ENCODE measurements around the gene FUT7. TPM values are rescaled to one million over a fixed set of nuclear protein-coding genes. Genes with fewer than 3 reads are reported as not detected.

The FUT7 gene
- total RNA-seq, 1 donor from 2014 or later = 0.13 TPM

GRCh38 chr9:137013571-137013940 is 18.3 kb downstream of the FUT7 start:
- no peak overlapping the region for H3K4me3 Mint-ChIP-seq (ENCODE audit: unreplicated experiment)
- TF ChIP-seq, protein P1, sequence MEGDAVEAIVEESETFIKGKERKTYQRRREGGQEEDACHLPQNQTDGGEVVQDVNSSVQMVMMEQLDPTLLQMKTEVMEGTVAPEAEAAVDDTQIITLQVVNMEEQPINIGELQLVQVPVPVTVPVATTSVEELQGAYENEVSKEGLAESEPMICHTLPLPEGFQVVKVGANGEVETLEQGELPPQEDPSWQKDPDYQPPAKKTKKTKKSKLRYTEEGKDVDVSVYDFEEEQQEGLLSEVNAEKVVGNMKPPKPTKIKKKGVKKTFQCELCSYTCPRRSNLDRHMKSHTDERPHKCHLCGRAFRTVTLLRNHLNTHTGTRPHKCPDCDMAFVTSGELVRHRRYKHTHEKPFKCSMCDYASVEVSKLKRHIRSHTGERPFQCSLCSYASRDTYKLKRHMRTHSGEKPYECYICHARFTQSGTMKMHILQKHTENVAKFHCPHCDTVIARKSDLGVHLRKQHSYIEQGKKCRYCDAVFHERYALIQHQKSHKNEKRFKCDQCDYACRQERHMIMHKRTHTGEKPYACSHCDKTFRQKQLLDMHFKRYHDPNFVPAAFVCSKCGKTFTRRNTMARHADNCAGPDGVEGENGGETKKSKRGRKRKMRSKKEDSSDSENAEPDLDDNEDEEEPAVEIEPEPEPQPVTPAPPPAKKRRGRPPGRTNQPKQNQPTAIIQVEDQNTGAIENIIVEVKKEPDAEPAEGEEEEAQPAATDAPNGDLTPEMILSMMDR (IDR thresholded peaks at IDR 0.05) = no peak
- H3K27ac Mint-ChIP-seq (ENCODE audit: unreplicated experiment) = no peak overlapping the region
- no peaks in the 10 kb centered on the region for H3K27me3 Mint-ChIP-seq (ENCODE audit: unreplicated experiment)
- H3K9me3 Mint-ChIP-seq (ENCODE audit: unreplicated experiment) = no peaks in the 10 kb centered on the region
- H3K36me3 Mint-ChIP-seq (ENCODE audit: unreplicated experiment) = peaks cover 3% of the 10 kb centered on the region
- no peak for DNase-seq (ENCODE audit: extremely low spot score, unreplicated experiment)
- no peaks in the 10 kb centered on the region for H3K4me1 Mint-ChIP-seq (ENCODE audit: unreplicated experiment)

- no peak overlapping the region for H3K4me3 Mint-ChIP-seq (ENCODE audit: unreplicated experiment)
- H3K27ac Mint-ChIP-seq (ENCODE audit: unreplicated experiment) = no peak overlapping the region
- no peak for DNase-seq (ENCODE audit: extremely low spot score, unreplicated experiment)
- no peaks in the 10 kb centered on the region for H3K27me3 Mint-ChIP-seq (ENCODE audit: unreplicated experiment)
- no peaks in the 10 kb centered on the region for H3K9me3 Mint-ChIP-seq (ENCODE audit: unreplicated experiment)
- H3K36me3 Mint-ChIP-seq (ENCODE audit: unreplicated experiment) = peaks cover 3% of the 10 kb centered on the region
- TF ChIP-seq, protein P1 (IDR thresholded peaks at IDR 0.05) = no peak
- no peaks in the 10 kb centered on the region for H3K4me1 Mint-ChIP-seq (ENCODE audit: unreplicated experiment)
Observed at GRCh38 chr9:137012694-137013570, 19.0 kb downstream of the FUT7 start.

GRCh38 chr9:137011907-137012675 is 19.8 kb downstream of the FUT7 start:
- Mint-ChIP-seq H3K9me3 (ENCODE audit: unreplicated experiment) (no peaks in the 10 kb centered on the region), H3K27me3 (ENCODE audit: unreplicated experiment) (no peaks in the 10 kb centered on the region), H3K27ac (ENCODE audit: unreplicated experiment) (no peak overlapping the region), H3K4me1 (ENCODE audit: unreplicated experiment) (no peaks in the 10 kb centered on the region), H3K4me3 (ENCODE audit: unreplicated experiment) (no peak overlapping the region), H3K36me3 (ENCODE audit: unreplicated experiment) (peaks cover 3% of the 10 kb centered on the region)
- TF ChIP-seq, protein P1 (IDR thresholded peaks at IDR 0.05) = no peak
- DNase-seq (ENCODE audit: extremely low spot score, unreplicated experiment) = no peak

- DNase-seq (ENCODE audit: extremely low spot score, unreplicated experiment) = no peak
- TF ChIP-seq, protein P1 (IDR thresholded peaks at IDR 0.05) = no peak
- Mint-ChIP-seq H3K27ac (ENCODE audit: unreplicated experiment) (no peak overlapping the region), H3K36me3 (ENCODE audit: unreplicated experiment) (peaks cover 1% of the 10 kb centered on the region), H3K27me3 (ENCODE audit: unreplicated experiment) (no peaks in the 10 kb centered on the region), H3K4me3 (ENCODE audit: unreplicated experiment) (no peak overlapping the region), H3K4me1 (ENCODE audit: unreplicated experiment) (no peaks in the 10 kb centered on the region), H3K9me3 (ENCODE audit: unreplicated experiment) (no peaks in the 10 kb centered on the region)
Observed at GRCh38 chr9:137011156-137011555, 20.7 kb downstream of the FUT7 start.
